NCI-H2171 treated with DMSO at 0.1 percent for 48 hours (cell line): ENCODE results near the gene PIP4K2C.
"Not testable (repeated sequence)": the region's sequence is repeated elsewhere in the genome, so short reads cannot be mapped to it uniquely, and the experiment has no call there.

Source experiments
- DNase-seq: peaks from one replicate; lab custom pipeline; 2025; lab: John Stamatoyannopoulos, UW

Gene PIP4K2C

DNA sequence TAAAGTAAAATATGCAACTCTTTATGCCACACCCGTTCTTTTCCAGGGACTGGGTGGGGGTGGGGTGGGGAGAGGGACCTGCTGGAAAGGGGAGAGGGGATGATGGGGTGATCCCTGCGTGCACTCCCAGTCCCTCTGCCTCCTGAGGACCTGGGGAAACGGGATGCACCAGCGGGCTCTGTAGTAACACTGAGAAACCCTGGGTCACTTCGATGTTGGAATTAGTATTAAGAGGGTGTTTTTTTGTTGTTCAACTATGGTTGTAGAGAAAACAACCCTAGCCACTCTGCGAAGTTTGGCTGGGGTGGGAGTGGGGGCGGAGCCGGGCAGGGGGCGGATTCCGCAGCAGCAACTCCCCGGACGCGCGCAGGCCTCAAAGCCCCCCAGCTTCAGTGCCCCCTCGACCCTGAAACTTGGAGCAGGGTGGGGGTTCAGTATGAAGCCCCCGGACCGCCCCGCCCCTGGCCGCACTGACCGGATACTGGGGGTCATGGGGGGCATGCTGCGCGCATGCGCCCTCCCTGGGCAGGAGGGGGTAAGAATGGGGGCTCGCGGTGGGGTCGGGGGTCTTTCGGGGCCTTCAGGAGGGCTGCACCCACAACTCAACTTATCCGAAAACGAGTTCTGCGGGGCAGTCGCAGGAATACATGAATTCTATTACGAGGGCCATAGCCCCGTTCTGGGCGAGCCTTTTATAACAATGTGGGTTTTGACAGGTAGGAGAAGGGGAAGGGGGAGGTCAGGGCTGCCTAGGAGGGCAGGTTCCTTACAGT is 19.0 kb downstream of the PIP4K2C start:
- DNase-seq, result no peak

DNA sequence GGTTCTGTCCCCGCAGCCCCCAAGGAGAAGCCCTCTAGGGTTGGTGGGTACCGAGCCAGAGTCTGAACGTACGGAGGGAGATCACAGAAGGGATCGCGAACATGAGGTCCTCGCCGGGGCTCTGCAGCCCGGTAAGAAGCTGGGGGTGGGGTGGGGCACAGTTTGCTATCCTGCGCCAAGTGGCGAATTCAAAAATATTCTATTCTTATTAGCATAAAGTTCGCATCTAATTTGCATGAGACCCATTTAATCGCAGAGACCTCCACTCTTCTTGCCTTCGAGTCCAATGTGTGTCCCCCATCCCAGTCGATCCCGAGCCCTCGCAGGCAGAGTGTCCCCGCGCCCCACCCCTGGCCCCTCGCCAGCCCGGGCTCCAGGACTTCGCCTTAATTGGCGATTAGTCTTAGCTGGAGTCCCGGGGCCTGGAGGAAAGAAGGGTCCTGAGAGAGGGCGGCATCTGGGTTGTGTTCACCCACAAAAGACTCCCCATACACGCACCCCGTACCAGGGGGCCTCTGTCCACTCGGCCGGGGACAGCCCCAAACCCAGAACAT is 19.6 kb downstream of the PIP4K2C start:
- peak; percentile 42 for DNase-seq

DNA sequence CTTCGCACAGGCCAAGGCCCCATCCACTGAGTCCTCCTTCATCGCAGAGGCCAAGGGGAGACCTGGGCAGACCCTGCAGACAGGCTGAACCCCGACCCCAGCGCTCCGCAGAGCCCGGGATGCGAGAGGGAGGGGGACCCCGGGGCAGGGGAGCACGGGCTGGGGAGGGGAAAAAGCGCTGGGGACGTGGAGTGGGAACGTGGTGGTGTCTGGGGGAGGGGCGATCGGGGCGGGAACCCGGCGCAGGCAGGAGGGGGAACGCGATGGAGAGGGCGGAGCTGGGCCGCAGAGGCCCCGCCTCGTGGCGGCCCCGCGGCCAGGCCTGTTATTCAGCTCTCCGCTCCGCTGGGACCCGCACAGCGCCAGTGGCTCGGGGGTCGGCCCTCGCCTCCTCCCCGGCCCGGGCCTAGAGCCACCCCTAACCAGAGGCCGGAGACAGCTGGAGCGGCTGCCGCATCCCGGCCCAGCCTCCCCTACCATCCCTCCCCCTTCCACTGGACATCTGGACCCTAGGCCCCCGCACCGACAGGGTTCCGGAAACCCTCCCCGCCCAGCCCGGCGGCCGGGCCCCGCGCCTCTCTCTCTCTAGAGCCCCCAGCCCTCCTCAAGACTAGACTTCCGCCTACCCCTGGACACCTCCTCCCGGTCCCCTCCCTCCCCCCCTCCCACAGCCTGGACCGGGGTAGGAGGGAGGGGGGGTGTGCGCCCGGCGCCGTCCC is 20.3 kb downstream of the PIP4K2C start, which contains the start of gene ARHGEF25:
ARHGEF25 (plus strand) TSS at position 328 of the 719 bp plus-strand sequence. CDS start 460 bp downstream, outside the sequence.
- peak; percentile 76 for DNase-seq

DNA sequence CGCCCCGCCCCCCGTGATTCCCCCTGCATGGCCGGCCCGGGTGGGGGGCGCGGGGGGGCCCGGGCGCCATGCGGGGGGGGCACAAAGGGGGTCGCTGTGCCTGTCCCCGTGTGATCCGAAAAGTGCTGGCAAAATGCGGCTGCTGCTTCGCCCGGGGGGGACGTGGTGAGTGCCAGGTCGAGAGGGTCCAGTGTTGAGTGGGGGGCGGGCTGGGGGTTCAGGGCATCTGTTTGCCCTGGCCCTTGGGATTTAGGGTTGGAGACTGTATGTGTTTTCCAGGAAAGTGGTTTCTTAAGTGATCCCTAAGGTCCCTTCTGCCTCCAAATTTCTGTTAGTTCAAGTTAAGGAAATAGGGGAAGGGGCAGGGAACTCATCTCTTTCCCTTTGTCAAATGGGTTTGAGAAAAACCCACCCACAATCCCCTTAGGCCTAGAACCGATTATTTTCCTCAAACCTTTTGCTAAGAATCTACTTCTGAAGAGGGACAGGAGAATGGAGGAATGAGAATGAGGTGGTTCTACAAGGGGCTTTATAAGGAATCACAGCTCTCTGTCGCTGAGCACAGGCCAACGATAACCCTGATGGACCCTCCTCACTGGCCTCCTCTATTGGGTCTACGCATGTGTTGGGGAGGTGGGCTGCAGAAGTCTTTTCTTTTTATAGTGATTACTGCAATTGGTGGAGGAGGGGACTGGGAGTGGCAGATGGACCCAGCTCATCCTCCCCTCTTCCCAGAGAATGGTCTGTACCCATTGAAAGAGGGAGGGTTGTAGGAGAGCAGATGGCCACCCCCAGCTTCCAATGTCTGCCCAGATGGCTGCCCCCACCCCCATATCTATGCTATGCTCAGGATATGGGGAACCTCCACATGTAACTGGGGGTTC is 21.1 kb downstream of the PIP4K2C start:
- DNase-seq, result peak; percentile 83

DNA sequence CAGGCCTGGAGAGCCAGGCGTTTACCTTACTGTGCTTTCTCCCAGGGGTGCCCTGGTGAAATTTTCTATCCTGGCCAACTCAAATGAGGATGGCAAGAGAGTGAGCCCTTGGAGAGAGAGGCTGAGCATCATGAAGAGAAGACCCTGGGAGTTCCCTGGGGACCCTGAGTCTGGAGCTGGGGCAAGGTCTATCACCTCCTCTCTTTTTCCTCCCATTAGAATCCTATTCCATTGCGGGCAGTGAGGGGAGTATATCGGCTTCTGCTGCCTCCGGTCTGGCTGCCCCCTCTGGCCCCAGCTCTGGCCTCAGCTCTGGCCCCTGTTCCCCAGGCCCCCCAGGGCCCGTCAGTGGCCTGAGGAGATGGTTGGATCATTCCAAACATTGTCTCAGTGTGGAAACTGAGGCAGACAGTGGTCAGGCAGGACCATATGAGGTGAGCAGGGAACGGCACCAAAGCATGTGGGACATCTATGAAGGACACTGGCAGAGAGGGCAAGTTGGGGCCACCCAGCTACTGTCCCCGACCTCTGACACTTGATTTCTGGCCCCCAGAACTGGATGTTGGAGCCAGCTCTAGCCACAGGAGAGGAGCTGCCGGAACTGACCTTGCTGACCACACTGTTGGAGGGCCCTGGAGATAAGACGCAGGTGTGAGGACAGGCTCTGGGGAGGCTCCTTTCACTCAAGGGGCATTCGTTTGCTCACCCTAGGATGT is 21.9 kb downstream of the PIP4K2C start:
- no peak for DNase-seq

DNA sequence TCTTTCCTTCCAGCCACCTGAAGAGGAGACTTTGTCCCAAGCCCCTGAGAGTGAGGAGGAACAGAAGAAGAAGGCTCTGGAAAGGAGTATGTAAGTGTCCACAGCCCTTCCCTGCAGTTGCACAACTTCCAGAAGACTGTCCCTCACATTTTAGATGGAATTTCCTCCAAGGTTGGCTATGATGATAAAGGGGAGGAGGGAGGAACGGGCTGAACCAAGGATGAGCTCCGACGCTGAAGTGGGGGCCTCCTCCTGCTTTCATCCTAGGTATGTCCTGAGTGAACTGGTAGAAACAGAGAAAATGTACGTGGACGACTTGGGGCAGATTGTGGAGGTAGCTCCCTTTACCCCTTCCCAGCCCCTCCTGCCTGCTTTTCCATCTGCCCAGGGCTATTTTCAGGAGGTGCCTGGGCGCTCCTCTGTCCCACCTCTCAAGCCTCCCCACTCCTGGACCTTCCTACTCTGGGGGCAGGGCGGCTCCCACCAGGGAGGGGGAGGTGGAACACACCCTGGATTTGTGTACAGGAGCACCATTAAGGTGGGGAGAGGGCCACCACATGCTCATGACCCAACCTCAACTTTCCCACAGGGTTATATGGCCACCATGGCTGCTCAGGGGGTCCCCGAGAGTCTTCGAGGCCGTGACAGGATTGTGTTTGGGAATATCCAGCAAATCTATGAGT is 22.6 kb downstream of the PIP4K2C start:
- DNase-seq, result no peak

DNA sequence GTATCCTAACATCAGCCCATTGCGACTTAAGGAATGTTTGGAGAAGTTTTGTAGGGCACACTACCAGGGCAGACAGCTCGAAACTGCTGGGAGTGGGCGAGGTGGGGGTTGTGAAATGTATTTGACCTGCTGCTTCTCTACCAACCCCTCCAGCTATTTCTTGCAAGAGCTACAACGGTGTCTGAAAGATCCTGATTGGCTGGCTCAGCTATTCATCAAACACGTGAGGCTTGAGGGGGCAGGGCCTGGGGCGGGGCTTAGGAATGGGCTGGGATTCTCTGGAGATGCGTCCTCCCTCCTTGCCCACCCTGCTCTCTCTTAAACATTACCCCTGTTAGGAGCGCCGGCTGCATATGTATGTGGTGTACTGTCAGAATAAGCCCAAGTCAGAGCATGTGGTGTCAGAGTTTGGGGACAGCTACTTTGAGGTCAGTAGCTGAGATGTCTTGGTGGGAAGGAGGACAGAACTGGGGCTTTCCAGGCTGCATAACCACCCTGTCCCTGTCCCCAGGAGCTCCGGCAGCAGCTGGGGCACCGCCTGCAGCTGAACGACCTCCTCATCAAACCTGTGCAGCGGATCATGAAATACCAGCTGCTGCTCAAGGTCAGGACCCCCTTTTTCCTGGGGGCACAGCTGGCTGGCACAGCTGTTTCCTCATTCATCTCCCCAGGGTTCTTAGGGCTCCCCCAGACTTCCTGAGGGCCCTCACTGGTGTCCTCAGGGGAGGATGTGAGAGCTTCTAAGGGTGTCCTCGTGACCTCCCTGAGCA is 23.4 kb downstream of the PIP4K2C start:
- DNase-seq, result peak; percentile 74

DNA sequence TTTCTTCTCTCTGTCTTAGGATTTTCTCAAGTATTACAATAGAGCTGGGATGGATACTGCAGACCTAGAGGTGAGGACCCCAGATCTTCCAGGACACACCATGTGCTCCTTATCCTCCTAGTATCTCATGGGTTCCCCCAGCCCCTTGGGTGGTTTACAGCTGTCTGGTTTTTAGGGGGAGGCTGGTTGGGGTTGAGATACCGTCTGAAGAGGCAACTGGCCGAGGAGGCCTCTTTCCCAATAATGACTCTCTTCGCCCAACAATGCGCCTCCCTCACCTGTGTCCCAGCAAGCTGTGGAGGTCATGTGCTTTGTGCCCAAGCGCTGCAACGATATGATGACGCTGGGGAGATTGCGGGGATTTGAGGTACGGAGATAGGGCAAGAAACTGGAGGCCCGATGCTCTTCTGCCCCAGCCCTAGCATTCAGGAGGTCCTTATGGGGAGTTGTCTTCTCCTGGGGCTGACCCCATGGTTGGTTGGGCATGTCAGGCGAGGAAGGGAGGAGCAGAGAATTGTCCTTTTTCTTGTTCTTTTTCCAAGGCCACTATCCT is 24.0 kb downstream of the PIP4K2C start:
- DNase-seq, result no peak

DNA sequence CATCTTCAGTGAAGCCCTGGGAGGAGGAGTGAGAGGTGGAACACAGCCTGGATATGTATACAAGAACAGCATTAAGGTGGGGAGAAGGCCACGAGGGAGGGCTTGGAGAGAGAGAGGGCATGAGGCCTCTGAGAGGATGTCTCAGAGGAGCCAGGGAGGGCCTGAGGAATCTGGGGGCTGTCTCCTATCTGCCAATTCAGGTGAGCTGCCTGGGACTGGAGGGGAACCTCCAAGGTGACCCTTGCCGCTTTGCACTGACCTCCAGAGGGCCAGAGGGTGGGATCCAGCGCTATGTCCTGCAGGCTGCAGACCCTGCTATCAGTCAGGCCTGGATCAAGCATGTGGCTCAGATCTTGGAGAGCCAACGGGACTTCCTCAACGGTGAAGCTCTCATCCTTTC is 24.6 kb downstream of the PIP4K2C start:
- DNase-seq, result no peak

DNA sequence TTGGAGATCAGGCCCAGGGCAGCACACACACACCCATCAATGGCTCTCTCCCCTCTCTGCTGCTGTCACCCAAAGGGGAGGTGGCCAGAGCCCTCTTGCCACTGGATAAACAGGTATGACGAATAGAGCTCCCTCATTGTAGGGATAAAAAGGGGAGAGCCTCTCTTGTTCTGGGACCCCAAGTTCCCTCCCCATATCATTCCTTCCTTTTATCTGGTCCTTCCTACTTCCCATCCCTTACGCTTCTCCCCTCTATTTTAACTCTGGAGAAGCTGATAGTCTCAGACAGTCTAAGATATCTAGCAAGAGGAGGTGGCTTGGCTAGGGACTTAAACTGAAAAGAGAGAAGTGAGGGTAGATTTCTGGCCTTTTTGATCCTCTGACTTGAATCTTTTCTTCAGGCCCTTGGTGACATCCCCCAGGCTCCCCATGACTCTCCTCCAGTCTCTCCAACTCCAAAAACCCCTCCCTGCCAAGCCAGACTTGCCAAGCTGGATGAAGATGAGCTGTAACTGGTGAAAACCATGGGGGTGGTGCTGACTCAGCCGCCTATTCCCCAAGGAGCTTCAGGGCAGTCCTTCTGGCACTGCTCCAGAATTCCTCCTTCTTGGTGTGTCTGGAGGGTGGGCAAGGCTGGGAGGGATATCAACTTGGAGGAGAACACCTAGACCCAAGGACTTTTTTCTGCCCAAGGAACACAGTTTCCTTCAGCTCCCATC is 25.6 kb downstream of the PIP4K2C start:
- peak; percentile 20 for DNase-seq

DNA sequence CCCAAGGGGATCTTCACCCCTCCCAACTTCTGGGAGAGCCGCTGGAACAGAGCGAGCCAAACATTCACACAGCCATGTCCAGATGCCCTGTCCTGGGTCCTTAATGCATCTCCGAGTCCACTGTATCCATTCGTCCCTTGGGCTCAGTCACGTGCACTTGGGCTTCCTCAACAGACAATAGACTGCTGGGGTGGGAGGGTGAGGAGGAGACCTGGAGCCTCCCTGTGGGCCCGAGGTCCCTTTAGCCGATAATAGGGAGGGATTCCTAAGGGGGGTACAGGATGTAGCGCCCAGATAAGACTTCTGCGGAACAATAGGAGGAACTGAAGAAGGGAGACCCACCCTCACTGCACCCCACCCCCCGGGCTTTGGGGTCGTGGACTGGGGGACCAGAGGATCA is 26.9 kb downstream of the PIP4K2C start:
- DNase-seq, result no peak

DNA sequence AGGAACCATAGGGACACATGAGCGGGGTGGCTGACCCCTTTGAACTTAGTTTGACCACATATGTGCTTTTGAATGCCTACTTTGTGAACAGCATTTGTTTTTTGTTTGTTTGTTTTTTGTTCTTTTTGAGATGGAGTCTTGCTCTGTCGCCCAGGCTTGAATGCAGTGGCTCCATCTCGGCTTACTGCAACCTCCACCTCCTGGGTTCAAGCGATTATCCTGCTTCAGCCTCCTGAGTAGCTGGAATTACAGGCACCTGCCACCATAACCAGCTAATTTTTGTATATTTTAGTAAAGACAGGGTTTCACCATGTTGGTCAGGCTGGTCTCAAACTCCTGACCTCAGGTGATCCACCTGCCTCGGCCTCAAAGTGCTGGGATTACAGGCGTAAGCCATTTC is 27.4 kb downstream of the PIP4K2C start:
- DNase-seq, result not testable (repeated sequence)

DNA sequence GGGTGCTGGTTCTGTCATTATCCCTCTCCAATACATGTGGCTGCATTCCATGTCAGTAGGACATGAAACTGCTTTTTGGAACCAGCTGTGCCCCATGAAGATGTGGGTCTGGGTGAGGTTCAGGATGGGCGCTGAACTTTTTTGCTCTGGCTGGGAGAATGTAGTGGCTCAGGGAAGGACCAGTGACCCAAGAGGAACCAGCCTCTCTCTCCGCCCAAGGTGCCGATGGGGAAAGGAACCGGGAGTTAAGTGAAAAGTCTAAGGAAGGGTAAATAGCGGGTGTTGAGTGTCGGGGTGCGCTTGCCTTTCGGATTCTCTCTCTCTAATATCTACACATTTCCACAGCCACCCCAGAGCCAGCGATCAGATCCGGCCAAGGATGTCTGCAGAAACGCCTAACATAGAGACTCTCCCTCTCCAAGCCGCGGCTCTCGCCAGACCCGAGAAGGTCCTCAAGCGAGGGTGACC is 28.0 kb downstream of the PIP4K2C start:
- DNase-seq, result no peak

DNA sequence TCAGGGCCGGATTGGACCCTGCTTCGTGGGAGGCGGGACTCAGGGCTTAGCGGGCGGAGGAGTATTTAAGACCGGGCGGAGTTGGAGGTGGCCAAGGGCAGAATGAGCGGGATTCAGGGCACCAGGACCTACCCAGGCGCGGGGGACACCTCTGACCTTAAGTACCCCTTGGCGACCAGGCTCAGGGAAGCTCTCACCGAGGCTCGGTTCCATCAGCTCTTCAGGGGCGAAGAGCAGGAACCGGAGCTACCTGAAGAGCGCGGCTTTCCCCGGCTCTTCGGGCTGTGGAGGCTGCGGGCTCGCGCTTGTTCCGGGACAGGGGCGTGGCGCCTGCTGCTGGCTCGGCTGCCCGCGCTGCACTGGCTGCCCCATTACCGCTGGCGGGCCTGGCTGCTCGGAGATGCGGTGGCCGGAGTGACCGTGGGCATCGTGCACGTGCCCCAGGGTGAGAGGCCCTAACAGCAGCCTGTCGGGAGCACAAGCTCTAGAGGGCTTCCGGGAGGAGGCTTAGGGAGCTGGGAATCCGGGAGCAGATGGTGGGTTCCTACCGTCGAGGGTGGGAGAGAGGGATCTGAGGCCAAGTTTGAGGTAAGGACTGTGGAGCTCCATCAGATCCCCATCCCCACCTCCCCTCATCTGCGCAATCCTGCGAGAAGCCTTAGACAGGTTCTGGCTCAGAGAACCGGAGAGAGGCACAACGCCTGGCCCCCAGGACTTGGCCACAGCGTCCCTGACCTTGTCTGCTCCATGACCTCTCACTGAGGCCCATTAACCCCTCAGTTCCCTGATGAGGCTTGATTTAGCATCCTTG is 28.6 kb downstream of the PIP4K2C start:
- no peak for DNase-seq

DNA sequence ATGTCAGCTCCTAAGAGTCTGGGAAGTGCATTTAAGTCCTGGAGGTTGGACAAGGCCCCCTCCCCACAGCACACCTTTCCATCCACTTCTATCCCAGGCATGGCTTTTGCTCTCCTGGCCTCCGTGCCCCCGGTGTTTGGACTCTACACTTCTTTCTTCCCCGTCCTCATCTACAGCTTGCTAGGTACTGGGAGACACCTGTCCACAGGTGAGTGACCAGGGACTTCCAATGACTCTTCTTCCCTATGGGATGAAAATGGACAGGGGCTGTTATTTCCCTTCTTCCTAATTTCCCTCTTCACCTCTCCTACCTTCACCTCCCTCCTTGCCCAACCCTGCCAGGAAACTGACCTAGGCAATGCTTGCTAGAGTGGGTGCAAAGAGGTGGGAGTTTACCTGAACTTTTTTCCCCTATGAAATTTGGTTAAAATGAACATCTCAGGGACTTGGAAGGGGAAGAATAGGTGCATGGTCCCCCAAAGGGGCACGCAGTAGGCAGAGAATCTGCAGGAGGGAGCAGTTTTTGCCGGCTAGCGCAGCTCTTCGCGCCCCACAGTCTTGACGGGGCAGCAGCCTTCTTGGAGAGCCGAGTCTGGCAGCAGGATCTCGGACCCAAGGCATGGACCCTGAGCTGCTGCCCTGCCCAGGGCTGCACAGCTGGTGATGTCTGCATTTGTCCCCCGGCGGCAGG is 29.4 kb downstream of the PIP4K2C start:
- DNase-seq, result no peak

DNA sequence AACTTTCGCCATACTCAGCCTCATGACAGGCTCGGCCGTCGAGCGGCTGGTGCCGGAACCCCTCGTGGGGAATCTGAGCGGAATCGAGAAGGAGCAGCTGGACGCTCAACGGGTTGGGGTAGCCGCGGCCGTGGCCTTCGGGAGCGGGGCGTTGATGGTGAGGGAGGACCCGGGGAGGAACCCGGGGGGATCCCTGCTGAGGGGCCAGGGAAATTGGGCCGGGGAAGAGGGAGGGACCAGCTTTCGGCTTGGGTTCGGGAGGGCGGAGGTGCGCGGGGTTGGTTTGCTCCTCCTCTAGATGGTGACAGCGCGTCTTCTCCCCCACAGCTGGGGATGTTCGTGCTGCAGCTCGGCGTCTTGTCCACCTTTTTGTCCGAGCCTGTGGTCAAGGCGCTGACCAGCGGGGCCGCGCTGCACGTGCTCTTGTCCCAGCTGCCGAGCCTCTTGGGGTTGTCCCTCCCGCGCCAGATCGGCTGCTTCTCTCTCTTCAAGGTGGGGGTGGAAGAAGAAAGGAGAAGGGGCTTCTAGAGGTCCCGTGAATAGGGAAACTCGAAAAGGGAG is 30.0 kb downstream of the PIP4K2C start:
- DNase-seq, result no peak
